ENCODE measurements around the gene BRD1.

DNA sequence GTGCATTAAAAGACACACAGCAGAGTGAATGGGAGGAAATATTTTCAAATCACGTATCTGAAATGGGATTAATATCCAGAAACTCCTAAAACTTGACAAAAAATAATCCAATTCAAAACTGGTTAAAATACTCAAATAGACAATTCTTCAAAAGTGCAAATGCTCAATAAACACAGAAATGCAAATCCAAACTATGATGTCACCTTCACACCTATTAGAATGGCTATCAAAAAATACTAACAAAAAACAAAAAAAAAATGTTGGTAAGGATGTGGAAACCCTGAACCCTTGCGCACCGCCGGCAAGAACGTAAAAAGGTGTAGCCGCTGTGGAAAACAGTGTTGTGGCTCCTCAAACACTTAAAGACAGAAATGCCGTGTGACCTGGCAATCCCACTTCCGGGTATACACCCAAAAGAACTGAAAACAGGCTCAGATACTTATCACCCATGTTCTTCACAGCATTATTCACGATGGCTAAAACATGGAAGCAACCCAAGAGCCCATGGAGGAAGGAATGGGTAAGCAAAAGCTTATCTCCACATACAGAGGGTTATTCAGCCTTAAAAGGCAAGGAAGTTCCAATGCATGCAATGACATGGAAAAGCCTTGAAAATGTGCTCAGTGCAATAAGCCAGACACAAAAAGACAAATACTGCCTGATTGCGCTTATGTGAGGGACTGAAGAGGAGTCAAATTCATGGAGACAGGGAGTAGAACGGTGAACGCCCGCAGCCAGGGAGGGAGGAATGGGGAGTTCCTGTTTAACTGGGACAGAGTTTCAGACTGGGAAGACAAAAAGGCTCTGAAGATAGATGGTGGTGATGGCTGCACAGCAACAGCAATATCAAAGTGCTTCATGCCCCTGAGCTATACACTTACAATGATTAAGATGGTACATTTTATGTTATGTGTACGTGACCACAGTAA lies 19.6 kb downstream of the BRD1 start:
- TF ChIP-seq CTCF (IDR thresholded peaks at IDR 0.05): no peak
- no peak for TF ChIP-seq POLR2A (IDR thresholded peaks at IDR 0.05)
- TF ChIP-seq EP300 (IDR thresholded peaks at IDR 0.05; ENCODE audit: low read depth): no peak
- no peak for TF ChIP-seq POLR2AphosphoS5 (IDR thresholded peaks at IDR 0.05)

All from transverse colon (tissue), 4 donors.